GM19043 (cell line): ENCODE measurements around the gene SLC1A2.

Source experiments
- ATAC-seq: cut with Tn5 transposase; IDR thresholded peaks from one replicate; pipeline ENCODE4 v1.9.1; 2021; ENCODE audit warnings: low read depth; ENCODE audit not compliant: unreplicated experiment

SLC1A2 gene

DNA sequence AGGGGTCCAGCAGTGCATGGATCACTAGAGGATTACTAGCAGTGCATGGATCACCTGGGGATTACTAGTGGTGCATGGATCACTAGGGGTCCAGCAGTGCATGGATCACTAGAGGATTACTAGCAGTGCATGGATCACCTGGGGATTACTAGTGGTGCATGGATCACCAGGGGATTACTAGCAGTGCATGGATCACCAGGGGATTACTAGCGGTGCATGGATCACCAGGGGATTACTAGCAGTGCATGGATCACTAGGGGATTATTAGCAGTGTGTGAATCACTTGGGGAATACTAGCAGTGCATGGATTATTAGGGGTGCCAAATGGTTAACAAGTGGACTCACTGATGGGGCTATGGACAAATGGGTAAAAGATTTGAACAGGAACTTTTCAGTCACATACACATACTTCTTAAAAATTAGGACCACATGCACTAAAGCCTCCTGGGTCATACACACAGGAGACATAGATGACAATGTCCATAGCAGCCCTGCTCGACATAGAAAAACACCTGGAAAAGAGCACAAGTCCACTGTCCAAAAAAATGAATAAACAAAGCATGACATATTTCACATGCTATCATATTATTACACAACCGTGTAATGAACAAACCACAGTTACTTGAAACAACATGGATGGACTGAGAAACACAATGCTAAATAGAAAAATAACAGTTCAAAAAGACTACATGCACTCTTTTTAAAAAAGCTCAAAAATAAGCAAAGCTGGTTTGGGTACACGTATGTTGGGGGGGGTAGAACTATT lies 170.6 kb downstream of the SLC1A2 start:
- no peak for ATAC-seq

DNA sequence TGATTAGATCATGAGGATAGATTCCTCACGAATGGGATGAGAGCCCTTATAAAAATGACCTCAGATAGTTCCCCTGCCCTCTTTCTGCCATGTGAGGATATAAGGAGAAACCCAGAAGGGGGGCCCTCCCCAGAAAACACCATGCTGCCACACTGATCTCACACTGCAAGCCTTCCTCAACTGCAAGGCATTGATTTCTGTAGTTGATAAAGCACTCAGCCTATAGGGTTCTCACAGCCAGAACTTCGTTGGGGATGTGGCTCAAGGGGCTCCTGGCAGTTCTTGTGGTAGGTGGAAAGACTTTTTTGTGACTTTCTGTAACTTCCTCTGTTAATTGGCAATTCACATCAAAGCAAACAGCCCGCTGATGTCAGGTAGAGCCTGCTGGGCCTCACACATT lies 171.5 kb downstream of the SLC1A2 start:
- ATAC-seq: no peak

DNA sequence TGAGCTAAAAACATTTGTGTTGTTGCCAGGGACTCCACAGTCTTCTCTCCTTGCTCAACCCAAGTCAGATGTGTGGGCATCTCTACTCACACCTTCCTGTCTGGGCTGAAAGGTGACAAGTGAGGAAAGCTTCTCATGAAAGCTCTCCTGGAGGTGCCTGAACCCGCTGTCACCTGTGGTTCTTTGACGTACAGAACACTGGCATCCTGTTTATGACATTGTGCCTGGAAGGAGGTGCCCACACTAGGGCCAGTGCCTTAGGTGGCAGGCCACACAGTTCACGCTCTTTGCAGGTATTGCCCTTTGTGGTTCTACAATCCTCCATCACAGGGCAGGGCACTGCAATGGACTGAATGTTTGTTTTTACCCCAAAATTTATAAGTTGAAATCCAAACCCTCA lies 171.9 kb downstream of the SLC1A2 start:
- no peak for ATAC-seq

DNA sequence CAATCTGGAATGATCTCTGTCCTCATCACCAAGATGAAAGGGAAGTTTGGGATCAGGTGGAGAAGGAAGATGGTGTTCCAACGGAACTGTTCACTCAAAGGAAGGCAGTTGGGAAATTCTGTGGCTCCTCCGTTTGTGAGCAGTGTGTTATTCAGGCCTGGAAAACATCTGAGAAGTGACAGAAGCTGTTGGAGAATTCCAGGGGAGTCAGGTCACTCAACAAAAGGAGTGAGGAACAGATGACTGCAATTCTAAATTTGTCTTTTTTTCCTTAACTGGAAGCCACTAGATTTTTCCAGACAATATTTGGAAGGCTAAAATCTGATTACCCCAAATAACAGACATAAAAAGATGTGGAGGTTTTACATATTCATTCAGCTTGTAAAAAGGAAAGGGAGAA lies 172.6 kb downstream of the SLC1A2 start:
- ATAC-seq: no peak

DNA sequence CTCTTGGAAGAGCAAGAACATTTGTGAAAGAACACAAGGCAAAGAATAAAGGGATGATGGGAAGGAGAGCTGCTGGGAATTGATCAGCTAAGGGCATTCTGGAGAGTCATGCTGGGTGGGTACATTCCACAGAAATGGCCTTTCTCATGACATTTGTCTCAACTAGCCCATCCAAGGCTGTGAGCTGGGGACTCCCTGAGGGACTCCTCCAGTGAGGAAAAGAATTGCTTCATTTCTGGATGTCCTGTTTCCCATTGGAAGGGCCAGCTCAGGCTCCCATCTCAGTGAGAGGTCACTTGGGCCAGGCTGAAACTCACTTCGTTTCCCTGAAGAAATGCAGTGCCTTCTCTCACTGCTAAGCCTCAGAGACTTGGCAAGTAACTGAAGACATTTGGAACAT lies 173.6 kb downstream of the SLC1A2 start:
- ATAC-seq: no peak

DNA sequence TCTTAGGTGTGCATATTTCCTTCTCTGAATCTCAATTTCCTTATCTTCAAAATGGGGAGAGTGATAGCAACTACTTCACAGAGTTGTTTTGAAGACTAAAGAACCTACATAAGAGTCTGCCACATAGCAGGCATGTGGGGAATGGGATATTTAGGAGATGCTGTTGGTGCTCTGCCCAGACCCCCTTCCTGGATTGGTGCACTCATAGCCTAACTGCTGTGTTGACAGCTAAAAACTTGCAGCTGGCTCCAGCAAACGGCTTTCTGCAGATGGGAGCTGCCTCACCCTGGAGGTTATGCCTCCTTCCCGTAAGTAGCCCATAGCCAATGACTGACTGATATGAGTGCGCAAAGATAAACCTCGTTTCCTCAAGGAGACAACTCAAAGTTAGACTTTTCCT lies 174.3 kb downstream of the SLC1A2 start:
- ATAC-seq: no peak

DNA sequence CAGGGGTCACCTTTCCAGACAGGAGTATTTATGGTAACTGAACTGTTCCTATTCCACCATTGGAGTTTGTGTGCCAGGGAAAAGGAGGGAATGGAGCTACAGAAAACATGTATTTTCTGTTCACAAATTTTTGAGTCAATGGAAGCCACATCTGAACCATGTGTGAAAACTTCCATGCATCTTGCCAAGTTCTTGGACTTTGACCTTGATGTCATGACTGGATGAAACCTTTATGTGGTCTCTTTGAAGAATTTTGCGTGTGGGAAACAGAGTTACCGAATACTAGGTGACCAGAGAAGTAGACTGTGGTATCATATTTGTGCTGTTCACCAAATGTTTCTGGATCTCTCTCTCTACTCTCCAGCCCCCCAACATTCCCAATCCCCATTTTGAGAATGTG lies 175.6 kb downstream of the SLC1A2 start:
- no peak for ATAC-seq

DNA sequence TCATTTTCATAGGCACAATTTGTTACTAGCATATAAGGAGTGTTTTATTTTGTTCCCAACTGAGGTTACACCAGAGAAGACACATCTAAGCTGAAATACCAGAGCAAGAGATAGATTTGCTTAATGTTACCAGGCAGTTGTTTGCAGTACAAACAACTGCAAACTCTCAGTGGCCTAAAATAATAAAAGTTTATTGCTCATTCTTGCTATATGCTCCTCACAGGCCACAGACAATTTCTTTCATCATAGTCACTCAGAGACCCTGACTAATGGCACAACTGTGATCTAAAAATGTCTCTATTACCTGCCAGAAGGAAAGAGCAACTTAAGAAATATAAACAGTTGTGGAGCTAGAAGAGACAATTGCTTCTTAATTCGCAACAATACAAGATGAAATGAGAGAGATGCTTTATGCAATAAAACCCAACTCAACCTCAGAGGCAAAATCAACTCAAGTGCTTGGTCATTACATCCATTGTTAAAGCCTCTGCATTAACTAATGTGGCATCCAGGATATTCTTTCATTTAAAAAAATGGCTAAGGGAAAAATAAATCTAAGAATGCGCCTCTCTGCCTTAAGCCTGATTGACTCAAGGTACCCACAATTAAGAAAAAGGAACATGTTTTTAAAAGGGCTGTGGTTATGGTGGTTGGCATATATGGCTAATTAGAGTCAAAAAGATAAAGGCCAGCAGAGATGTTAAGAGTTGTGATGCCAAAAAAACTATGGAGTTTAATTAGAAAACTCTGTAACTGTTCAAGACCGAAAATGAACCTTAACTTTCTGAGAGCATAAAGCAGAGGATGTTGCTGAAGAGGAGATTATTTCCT lies 176.7 kb downstream of the SLC1A2 start:
- ATAC-seq: no peak

DNA sequence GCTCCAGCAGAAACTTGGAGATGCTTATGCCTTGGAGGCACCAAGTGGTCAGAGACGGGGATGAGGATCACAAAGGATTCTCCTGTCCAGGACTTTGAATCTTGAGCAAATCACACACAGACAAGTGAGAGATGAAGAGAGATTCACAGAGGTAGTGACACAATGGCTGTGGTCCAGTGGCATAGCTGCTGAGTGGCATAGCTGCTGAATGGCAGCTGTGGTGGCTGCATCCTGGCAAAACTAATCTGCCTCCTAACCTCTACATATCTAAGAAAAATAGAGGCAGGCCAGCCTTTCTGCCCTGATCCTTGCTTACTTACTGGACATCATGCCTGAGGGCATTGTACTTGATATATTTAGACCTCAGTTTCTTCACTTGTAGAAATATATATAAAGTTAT lies 177.8 kb downstream of the SLC1A2 start:
- ATAC-seq: no peak

DNA sequence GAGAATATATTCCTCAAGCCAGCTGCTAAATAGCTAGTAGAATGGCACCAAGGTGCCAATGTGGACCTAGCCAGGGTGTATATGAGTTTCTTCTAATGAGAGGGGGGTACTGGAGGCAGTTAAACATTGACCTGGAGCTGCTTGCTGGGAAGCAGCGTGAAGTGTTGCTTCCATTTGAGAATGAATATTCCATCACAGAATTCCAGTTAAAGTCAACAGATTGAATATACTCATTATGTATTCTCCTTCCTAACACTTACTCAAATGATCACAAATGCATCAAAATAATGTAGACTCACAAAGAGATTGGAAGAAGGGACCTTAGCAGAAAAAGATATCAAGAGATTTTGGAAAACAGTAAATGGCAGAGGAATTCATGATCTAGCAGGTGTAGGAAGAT lies 178.3 kb downstream of the SLC1A2 start:
- ATAC-seq: no peak

DNA sequence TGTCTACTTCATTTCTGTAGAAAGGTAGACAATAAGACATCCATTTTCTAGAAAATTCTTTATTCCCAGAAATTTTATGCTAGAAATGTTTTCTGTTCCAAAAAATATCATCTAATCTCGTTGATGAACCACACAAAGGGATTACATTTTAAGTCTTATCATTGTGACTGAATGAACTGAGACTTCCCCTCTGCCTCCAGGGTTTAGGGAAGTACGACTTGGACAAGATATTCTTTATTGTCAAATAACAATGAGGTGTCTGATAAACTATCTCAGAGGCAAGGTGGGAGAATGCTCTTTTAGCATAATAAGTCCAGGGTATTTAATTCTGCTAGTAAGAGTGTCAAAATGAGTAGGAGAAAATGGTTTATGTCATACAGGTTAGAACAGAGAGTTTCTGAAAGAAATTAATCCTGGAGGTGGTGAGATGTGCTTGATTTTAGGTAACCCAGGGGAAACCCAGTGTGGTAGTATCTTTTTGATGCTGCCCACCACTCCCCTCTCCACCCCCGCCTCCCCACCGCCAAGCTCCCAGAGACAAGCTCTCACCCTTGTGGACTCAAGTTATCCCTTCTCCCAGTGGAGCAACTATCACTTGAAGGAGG lies 179.8 kb downstream of the SLC1A2 start:
- no peak for ATAC-seq

DNA sequence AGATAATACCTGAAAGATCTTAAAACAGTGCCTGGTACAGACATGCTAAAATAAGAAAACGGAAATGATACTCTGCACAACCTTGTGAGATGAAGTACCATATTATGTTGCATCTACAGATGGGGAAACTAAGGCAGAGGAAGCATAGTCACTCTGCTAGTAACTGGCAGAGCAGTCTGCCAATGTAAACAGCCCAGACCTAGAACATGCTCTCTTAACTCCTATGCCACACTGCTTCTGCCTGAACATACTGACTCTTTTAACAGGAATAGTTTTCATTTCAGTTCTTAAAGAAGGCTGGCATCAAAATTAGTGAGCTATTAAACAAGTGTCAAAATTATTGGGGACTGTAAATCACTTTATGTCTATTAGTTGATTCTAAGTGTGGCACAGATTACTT lies 180.5 kb downstream of the SLC1A2 start:
- ATAC-seq: no peak

DNA sequence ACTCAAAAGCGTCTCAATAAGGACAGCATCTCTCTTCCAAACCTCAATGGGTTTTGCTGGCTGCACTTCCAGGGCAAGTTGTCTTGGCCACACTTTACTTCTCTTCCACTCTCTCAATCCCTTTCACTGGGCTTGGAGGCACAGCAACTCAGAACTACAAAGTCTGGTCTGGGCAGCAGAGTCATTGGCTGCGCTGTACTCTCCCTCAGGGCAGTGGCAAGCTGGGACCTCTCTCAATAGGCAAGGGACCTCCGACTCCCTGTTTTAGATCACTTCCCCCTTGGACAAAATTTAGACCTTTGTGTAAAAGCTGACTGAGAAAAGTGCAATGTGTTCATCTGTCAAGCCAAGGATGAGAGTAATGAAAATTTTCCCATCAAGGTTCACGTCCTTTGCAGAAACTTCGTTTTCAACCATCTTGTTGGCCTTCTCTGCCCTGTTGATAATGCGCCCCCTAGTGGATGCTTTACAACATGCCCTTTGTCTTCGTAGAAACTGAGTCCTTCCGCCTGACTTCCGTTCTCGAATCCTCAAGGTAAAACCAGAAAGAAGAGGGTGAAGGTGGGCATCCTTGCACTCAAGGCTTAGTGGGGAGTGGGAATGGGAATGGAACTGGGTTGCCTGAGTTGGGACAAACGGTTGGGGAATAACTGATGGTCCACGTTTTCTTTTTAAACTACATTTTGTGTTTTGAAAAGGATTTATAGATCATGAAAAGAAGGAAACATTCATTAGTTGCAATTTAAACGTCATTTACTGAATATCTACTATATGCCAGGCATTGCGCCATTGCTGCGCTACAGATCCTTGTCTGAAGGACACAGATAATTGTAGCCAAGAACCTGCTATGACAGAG lies 181.3 kb downstream of the SLC1A2 start:
- ATAC-seq: no peak

DNA sequence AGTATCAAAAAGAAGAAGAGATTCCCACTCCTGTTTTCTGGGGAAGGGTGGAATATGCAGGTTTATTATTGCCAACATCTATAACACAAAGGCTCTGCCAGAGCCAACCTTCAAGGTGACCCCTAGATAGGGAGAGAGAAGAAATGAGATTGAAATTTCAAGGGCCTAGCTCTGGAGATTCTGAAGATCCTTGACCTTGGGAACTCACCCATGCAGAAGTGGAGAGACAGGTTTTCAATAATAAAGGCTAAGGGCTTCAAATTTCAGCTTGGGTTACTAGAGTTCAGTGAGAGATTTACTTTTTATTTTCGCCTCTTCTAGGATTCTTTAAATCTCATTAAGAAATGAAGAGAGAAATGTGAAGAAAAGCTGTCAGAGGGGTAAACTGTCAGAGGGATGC lies 182.0 kb downstream of the SLC1A2 start:
- ATAC-seq: no peak

DNA sequence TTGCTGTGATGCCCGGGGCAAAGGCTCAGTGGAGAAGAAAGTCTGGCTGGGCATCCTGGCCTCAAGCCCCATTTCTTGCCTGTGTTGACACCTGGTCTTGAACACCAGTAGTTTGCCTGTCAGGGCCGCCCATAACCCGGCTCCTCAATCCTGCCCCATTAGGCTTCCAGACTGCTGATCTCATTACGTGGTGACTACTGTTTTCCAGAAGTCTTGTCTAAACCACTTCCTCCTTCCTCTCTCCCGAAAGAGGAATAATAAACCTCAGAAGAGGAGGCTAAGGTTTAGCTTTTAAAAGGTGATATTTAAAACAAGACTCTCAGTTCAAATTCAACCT lies 182.7 kb downstream of the SLC1A2 start:
- ATAC-seq: no peak

DNA sequence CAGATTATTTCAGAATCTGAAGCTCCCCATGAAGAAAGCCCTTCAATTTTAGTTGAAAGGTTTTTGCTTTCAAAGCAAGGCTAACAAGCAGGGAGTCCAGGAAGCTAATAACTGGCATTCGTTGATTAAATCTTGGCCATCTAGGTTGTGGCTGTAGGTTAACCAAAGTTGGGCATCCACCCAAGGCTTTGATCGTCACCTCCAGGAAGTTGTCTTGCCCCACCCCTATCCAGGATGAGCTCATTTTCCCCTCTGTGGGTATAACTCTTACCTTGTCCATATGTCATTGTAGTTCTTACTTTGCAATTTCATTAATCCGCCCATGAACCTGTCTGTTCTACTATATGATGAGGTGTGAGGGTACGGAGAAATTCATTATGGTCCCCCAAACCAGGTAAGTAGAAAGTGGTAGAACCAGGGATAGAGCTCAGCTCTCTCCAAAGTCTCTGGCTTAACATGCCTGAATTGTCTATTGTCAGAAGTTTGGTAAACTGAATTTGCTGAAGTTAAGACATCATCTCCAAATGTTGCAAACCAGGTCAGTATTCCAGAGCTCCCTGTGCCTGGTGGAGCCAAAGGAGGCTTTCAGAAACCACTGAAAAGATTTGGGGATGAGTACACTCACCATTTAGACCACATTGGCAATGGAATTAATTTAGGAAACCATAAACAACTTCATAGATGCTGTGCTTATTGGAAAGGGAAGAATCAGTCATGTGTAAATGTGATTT lies 183.3 kb downstream of the SLC1A2 start:
- no peak for ATAC-seq

DNA sequence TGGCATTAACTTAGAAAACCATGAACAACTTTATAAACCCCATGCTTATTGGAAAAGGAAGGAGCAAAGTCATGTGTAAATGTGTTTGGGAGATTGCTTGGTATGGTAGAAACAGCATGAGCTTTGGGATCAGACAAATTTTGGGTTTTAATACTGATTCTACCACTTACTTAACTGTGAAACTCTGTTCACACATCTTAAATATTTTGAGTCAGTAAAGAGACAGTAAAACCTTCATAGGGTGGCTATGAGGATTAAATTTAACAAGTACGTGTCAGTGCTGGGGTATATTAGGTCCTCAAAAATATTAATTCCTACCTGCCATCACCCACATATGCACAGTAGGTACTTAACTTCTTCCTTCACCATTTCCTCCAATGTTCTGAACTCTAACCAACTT lies 183.9 kb downstream of the SLC1A2 start:
- no peak for ATAC-seq

DNA sequence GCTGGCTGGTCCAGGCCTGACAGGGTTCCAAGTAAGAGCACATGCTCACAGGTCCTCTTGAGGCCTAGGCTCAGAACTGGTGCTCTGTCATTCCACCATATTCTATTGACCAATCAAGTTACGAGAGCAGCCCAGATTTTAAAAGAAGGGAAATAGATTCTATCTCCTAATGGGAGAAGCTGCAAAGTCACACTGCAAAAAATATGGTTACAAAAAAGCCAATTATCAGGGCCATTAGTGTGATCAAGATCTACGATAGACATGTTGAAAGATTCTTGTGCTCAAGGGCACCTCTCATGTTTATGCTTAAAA lies 184.2 kb downstream of the SLC1A2 start:
- ATAC-seq: no peak

DNA sequence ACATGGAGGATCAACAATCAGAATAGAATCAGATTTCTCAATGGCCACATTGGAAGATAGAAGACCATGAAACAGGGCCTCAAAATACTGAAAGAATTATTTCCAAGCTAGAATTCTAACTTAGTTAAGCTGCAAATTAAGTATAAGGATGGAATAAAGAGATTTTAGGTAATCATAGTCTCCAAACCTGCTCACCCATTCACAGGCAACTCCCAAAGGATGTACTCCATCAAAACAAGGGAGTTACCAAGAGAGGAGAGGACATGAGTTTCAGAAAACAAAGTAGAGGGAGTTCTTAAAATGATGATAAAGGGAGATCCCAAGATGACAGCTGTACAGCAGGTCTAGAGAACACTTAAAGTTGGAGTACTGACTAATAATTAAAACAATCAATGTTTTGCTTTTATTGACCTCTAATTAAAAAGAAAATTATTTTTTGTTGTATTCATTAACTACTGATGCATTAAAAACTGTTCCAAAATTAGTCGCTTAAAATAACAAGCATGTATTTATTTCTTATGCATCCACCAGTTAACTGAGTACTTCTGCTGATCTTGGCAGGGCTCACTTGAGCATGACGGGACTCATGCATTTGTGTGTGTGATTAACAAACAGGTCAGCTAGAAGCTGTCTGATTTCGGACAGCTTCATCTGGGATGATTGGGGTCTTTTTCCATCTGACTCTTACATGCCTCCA lies 184.8 kb downstream of the SLC1A2 start:
- ATAC-seq: no peak

DNA sequence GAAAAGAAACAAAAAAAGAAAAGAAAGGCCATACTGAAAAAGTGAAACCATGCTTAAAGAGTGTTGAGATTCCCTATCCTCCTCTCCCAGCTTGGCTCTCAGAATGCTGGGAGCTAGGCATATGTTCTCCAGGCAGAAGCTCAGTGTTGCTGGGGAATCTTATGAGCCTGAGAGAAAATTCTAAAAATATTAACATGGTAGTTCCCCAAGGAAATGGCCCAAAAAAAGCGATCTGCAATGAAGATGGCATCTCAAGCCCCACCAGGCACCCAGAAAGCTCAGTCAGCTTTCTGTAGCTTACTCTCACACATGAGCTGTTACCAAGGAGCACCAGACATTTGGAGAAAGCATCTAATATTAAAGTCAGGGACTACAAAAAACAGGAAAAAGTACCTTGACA lies 185.8 kb downstream of the SLC1A2 start:
- ATAC-seq: no peak
